WERI-Rb-1 (cell line): Measurements from ENCODE around the gene ZNF407.

Experiments used
- DNase-seq: peaks from one replicate; pipeline ENCODE4 v3.0.0-alpha.2; 2020
- H3K27ac ChIP-seq: fragments of 250-450 bp; sonication (Bioruptor Pico); 2 replicates; pipeline ENCODE4 v1.5.1; 2020; ENCODE audit warnings: mild to moderate bottlenecking, moderate library complexity
- H3K27me3 ChIP-seq: fragments of 250-450 bp; sonication (Bioruptor Pico); 2 replicates; pipeline ENCODE4 v1.5.1; 2021; ENCODE audit warnings: mild to moderate bottlenecking, low read depth, moderate library complexity; ENCODE audit not compliant: insufficient read depth, severe bottlenecking
- H3K36me3 ChIP-seq: fragments of 250-450 bp; sonication (Bioruptor Pico); 2 replicates; pipeline ENCODE4 v1.5.1; 2020; ENCODE audit warnings: mild to moderate bottlenecking, moderate library complexity
- H3K4me3 ChIP-seq: 2 replicates; pipeline ENCODE4 v1.5.1; 2011; ENCODE audit warnings: low read depth, mild to moderate bottlenecking, control low read depth, low read length
- H3K9me3 ChIP-seq: fragments of 250-450 bp; sonication (Bioruptor Pico); 2 replicates; pipeline ENCODE4 v1.5.1; 2021; ENCODE audit warnings: mild to moderate bottlenecking, moderate library complexity; ENCODE audit not compliant: severe bottlenecking
- CTCF ChIP-seq: IDR thresholded peaks from 2 replicates; pipeline ENCODE4 v1.5.1; 2011; ENCODE audit warnings: low read depth, mild to moderate bottlenecking, control low read depth, inconsistent platforms, low read length

Gene ZNF407

GRCh38 chr18:74996055-74996454, 398.4 kb downstream of the ZNF407 start:
- Histone ChIP-seq H3K27me3 (no peaks in the 10 kb centered on the region), H3K4me3 (no peak overlapping the region)
- no peak for TF ChIP-seq CTCF

GRCh38 chr18:74996996-74997395, 399.3 kb downstream of the ZNF407 start:
- Histone ChIP-seq H3K9me3 (no peaks in the 10 kb centered on the region), H3K27me3 (no peaks in the 10 kb centered on the region), H3K27ac (no peak overlapping the region), H3K36me3 (no peaks in the 10 kb centered on the region), H3K4me3 (no peak overlapping the region)
- TF ChIP-seq CTCF: no peak
- DNase-seq: no peak

More at GRCh38 chr18:74996055-74996454, 398.4 kb downstream of the ZNF407 start:
- Histone ChIP-seq H3K27ac (no peak overlapping the region), H3K9me3 (no peaks in the 10 kb centered on the region), H3K36me3 (no peaks in the 10 kb centered on the region)
- DNase-seq: no peak

GRCh38 chr18:75000920-75001319, 403.2 kb downstream of the ZNF407 start:
- no peak overlapping the region for H3K27ac ChIP-seq
- no peaks in the 10 kb centered on the region for H3K9me3 ChIP-seq
- no peaks in the 10 kb centered on the region for H3K27me3 ChIP-seq
- no peak overlapping the region for H3K4me3 ChIP-seq
- TF ChIP-seq CTCF: no peak
- H3K36me3 ChIP-seq: no peaks in the 10 kb centered on the region
- DNase-seq: no peak

- no peaks in the 10 kb centered on the region for H3K27me3 ChIP-seq
- no peak for DNase-seq
- H3K4me3 ChIP-seq: no peak overlapping the region
- H3K27ac ChIP-seq: no peak overlapping the region
- no peaks in the 10 kb centered on the region for H3K36me3 ChIP-seq
- H3K9me3 ChIP-seq: no peaks in the 10 kb centered on the region
- TF ChIP-seq CTCF: no peak
Observed at GRCh38 chr18:75003039-75003438, 405.4 kb downstream of the ZNF407 start.

- Histone ChIP-seq H3K27me3 (no peaks in the 10 kb centered on the region), H3K9me3 (no peaks in the 10 kb centered on the region), H3K4me3 (no peak overlapping the region), H3K36me3 (no peaks in the 10 kb centered on the region), H3K27ac (no peak overlapping the region)
- DNase-seq: no peak
- TF ChIP-seq CTCF: no peak
Observed at GRCh38 chr18:75003764-75004690, 406.4 kb downstream of the ZNF407 start.
